Body of pancreas (tissue), 4 donors: ENCODE results near the gene SGPL1.

Experiments used
- CTCF ChIP-seq, 7 experiments: fragments of 450-650 bp in 4 of 7; fragments of 200-600 bp in 3 of 7; sonication (generic) in 3 of 7; IDR thresholded peaks; one replicate each; pipeline ENCODE4 v1.5.1; 2016 to 2019; ENCODE audit warnings: antibody characterized with exemption in 7 of 7
- POLR2A ChIP-seq, 3 donors: fragments of 450-650 bp; IDR thresholded peaks; one replicate each; pipeline ENCODE4 v1.6.1; 2016; ENCODE audit warnings: antibody characterized with exemption in 3 of 3, mild to moderate bottlenecking in 2 of 3

DNA sequence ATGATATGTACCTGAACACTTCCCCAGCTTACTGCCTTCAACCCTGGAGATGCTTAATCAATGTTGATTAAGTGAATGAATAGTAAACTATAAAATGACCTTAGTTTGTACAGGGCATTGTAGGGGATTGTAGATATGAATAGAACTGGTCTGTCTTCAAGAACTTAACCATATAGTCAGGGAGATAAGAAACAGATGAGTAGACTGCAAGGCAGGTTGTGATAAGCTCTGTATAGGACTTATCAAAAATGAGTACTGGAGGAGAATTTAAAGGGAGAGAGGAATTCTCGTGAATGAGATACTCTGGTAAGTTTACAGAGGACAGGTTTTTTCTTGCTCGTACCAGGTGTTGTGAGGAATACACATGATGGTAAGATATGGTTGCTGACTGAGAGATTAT, 27.6 kb downstream of the SGPL1 start:
- no peak for TF ChIP-seq CTCF (IDR thresholded peaks at IDR 0.05)
- TF ChIP-seq POLR2A (IDR thresholded peaks at IDR 0.05) = no peak
